HG03439 (cell line): ENCODE data around the gene ZMYM1.
"Not testable (repeated sequence)": the region's sequence is repeated elsewhere in the genome, so short reads cannot be mapped to it uniquely, and the experiment has no call there.

Experiments
- ATAC-seq: cut with Tn5 transposase; IDR thresholded peaks from one replicate; pipeline ENCODE4 v1.9.1; 2021; ENCODE audit warnings: mild to moderate bottlenecking, moderate library complexity; ENCODE audit not compliant: unreplicated experiment

The ZMYM1 gene

DNA sequence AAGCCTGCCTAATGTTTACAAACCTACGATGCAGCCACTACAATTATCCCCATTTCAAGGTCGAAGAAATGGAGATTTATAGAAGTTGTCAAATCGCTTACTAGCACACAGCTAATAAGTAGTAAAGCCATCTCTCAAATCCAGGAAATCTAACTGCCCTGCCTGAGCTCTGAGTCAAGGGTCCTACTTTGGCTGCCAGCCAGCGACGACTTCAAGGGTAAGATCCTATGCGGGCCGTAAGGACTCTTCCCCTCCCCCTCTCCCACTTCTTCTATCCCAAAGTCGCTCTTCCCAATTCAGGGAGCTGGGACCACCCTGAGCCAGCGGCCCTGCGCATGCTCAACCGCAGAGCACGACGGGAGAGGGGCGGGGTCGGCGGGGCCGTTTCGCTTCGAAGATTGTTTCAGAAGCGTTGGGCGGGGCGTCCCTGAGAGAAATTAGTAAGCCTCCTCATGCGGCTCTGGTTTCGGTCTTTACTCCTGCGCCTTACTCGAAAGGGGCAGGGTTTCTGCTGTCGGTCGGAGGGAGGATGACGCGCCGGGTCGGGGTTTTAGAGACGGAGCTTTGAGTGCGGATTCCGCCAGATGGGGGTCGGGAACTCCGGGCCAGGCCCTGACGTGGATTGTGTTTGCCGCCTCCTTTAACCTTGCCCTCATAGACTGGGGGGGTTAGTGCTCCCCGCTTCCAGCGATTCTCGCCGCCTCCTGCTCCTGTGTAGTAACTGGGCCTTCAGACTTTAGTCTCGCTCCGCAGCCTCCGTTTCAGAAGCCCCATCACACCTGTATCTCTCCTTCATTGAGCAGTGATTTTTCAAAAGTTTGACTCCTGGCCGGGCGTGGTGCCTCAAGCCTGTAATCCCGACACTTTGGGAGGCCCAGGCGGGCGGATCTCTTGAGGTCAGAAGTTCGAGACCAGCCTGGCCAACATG is at the start of gene ZMYM1:
Gene ZMYM1, plus strand, starts transcription at position 383 of the 928 bp plus-strand sequence. CDS start 14,603 bp downstream, outside the sequence.
- ATAC-seq = peak; percentile 85

DNA sequence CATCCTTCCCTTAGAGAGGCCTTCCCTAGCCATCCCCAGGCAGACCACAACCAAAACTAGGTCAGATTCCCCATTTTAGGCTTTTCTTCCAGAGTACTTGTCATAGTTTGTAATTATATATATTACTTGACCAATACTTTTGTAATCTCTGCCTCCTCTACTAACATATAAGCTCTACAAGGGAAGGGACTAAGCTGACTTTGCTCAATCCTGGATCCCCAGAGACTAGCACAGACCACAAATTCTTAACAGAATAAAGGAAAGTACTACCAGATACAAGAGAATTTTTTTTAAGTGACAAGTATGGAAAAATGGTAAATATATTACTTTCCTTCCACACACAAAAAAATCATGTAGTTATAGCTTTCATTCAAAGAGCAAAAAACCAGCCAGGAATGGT is 49.4 kb upstream of the ZMYM1 start:
- no peak for ATAC-seq

DNA sequence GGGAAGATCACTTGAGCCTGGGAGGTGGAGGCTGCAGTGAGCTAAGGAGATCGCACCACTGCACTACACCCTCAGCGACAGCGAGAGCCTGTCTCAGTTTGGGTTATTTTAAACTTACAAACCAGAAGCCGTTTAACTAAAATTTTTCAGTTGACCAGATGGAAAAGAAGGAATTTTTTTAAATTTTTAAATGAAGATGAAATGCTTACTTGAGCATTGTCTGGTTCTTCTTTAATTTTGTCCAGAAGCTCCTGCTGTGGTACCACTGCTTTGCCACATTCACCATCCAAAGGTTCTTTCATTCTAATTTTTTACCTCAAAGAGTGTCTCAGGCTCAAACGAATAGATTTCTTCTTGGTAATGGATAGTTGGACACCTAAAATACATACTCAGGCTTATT is 48.8 kb upstream of the ZMYM1 start:
- no peak for ATAC-seq

DNA sequence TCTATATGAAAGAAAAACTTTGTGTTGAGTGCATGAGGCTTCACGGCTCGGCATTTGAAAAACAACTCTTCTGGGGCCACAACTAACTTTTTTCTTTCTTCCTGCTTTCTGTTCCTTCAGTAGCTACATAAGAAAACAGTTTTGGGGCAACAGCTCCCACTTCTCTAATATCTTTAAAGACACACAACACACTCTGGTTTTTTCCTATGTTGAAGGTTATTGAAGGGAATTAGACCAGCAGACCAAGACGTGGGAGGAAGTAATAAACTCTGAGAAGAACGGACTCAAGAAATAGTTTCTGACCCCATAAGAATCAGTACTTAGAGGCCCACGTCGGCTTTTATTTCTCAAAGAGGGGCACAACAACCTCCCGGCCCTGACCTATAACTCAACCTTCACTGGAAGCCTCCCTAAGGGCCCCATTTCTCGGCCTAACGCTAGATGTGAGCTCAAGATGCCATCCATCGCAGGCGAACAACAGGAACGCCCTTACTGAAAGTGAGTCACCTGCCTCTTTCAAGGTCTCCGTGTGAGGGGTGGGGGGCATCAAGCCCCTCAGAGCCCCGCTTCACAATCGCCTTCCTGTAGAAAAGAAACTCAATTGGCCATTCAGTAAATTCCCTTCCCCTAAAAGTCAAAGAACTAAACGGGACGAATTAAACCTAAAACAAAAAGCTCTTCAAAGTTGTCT is 48.3 kb upstream of the ZMYM1 start:
- ATAC-seq = no peak

DNA sequence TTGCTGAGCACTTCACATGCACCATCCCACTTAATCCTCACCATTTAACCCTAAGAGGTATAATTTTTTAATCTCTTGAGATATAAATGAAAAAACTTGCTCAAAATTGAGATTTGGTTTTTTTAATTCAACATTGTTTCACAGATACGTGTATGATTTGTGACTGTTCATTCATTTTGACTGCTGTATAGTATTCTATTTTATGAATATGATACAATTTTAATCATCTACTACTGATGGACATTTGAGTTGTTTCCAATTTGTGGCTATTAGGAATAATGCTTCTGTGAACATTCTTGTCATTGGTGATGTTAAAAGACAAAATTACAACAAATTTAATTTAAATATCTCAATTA is 46.8 kb upstream of the ZMYM1 start:
- no peak for ATAC-seq

DNA sequence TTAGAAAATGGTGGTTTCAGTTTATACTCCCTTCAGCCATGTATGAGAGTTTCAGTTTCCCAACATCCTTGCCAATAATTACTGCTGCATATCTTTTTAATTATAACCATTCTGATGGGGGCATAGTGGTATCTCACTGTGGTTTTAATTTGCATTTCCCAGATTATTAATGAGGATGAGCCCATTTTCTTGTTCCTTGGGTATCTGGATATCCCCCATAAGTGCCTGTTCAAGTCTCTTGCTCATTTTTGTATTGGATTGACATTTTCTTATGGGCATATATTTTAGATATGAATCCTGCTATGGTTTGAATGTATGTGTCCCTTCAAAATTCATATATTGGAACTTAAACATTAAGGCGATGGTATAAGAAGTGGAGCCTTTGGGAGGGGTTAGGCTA is 45.8 kb upstream of the ZMYM1 start:
- no peak for ATAC-seq

DNA sequence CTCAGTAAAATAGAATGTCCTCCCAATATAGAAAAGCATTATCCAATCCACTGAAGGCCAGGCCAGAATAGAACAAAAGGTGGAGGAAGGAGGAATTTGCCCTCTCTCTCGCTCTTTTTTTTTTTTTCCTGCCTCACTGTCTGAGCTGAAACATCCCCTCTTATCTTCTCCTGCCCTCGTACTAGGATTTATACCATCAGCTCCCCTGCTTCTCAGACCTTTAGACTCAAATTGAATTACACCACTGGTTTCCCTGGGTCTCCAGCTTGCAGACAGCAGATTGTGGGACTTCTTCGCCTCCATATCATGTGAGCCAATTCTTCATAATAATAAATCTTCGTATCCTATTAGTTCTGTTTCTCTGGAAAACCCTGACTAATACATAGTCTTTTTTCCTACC is 42.6 kb upstream of the ZMYM1 start:
- no peak for ATAC-seq

DNA sequence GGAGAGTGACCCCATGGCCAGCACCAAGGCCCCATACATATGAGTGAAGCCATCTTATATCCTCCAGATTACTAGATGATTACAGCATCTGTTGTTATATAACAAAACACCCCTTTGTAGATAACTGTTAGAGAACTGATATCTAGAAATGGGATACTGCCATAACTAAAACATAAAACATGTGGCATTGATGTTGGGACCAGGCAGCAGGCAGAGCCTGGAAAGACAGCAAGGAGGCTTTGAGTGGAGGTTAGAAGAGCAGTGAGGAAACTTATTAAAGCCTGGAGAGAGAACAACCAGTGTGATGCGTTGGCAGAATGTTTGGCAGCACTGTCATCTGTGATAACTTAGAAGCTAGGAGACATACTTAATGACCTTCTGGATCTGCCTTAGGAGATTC is 42.0 kb upstream of the ZMYM1 start:
- no peak for ATAC-seq

DNA sequence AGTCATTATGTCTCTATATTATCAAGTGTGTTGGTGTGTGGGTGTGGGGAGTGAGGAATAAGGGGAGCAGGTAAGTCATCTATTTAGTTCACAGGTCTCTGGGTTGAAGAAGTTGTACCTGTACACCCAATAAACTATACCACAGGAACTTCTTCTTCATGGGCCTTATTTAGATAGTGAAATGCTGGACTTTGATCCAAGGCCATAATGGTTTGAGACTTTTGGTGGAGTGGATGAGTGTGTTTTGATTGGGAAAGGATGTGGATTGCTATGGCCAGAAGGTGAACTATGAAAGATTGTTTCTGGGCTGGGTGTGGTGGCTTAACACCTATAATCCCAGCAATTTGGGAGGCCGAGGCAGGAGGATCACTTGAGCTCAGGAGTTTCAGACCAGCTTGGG is 40.5 kb upstream of the ZMYM1 start:
- no peak for ATAC-seq

DNA sequence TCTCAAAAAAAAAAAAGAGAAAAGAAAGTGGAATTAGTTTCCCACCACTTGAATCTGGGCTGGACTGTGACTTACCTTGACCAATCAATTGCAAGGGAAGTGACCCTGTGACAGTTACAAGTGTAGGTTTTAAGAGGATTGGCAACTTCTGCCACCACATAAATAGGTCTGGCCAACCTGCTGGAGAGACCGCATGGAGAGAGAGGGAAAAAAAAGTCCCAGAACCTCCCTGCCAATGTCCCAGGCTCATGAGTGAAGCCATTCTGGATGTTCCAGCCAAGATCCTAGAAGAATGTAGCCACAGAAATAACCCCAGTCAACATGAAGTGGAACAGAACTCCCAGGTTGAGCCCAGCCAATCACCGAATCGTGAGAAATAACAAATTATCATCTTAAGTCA is 35.7 kb upstream of the ZMYM1 start:
- no peak for ATAC-seq

DNA sequence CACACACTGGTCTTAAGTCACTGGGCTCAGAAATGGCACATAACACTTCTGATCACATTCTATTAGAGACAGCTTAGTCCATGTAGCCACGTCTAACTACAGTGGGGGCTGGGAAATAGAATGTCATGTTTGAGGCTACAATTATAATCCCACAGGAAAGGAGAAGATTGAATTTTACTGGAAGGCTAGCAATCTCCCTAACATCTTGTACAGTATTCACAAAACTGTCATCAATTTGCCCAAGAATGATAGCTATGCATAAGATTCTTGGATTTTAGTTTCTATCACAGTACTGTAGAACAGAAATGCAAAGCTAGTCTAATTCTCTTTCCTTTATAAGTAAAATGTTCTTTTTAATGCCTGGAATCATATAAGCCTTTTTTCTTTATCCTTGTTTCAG is 34.8 kb upstream of the ZMYM1 start:
- no peak for ATAC-seq

DNA sequence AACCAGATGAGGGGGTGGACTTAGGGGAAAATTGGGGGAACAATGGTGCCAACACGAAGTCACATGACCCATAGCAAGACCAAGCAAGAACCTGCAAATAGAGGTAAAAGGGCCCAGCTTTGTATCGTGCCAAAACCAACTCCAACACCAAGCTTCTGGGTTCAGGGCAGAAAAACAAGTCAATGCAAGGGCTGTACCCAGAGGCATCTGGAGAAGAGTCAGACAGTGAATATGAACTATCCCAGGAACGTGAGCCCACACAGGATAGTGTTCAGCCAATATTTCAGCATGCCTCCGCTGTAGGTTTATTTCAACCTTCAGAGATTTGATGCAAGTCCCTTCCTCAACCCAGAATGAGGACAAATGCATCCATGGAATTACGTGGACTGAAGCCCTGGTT is 32.5 kb upstream of the ZMYM1 start:
- ATAC-seq = no peak

DNA sequence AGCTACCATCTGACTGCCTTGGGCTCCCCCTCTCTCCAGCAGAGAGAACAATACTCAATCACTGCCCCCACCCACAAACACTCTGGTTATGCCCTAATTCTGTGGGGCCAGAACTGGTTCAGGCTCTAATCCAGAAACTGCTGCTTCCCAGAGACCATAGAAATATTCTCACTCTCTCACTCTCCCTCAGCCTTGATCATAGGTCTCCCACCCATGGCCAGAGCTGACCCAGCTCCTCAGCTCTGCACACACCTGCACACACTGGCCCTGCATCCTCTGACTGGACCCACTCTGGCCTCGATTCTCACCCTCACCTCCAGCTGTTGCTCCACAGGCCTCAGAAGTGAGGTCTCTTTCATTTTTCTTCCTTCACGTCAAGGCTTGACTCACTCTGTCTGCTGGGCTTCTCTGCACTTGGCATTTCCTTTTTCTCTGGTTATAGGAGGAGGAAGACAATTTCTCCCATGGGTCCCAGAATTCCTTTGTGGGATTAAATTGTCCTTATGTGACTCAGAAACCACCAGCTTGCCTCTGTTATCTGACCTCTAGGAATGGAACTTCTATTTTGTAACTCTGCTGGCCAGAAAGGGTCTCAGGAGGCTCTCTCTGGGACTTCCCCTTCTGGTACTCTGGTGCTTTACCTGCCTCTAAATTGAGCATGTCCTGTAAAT is 31.9 kb upstream of the ZMYM1 start:
- no peak for ATAC-seq

DNA sequence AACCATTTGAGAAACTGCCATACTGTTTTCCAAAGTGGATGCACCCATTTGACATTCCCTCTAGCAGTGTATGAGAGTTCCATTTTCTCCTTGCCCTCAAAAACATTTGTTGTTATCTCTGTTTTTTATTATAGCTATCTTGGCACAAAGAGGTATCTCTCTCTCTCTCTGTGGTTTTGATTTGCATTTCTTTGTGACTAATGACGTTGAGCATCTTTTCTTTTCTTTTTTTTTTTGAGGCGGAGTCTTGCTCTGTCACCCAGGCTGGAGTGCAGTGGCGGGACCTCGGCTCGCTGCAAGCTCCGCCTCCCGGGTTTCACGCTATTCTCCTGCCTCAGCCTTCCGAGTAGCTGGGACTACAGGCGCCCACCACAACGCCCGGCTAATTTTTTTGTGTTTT is 30.1 kb upstream of the ZMYM1 start:
- ATAC-seq = no peak

DNA sequence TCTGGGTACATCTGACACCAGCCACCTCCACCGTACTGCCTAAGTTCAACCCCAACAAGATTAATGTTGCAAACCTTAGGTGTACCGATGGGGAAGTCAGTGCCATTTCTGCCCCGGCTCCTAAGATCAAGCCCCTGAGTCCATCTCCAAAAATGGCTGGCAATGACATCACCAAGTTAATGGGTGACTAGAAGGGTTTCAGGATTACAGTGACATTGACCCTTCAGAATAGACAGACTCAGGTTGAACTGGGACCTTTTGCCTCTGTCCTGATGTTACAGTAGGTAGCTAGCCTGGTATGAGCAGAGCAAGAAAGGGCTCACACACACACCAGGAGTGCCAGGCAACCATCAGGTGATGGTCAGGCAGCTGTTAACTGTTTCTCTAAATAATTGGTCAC is 25.8 kb upstream of the ZMYM1 start:
- no peak for ATAC-seq

DNA sequence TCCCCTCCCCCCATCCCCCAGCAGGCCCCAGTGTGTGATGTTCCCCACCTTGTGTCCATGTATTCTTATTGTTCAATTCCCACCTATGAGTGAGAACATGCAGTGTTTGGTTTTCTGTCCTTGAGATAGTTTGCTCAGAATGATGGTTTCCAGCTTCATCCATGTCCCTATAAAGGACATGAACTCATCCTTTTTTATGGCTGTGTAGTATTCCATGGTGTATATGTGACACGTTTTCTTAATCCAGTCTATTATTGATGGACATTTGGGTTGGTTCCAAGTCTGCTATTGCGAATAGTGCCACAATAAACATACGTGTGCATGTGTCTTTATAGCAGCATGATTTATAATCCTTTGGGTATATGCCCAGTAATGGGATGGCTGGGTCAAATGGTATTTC is 24.9 kb upstream of the ZMYM1 start:
- not testable (repeated sequence) for ATAC-seq

DNA sequence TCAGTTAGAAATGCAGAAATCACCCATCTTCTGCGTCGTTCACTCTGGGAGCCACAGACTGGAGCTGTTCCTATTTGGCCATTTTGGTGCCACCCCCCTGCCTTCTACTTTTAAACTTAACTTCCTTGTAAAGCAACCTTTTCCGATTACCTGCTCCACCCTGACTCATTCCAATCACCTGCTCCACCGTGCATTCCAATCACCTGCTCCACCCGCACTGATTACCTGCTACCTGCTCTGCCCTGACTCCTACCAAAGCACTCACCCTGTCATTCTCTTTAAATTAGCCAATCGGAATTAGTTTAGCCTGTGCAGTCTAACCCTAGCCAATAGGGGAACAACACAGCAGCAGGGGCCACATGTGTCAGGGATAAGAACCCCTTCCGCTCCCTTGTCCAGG is 20.9 kb upstream of the ZMYM1 start:
- ATAC-seq = not testable (repeated sequence)

DNA sequence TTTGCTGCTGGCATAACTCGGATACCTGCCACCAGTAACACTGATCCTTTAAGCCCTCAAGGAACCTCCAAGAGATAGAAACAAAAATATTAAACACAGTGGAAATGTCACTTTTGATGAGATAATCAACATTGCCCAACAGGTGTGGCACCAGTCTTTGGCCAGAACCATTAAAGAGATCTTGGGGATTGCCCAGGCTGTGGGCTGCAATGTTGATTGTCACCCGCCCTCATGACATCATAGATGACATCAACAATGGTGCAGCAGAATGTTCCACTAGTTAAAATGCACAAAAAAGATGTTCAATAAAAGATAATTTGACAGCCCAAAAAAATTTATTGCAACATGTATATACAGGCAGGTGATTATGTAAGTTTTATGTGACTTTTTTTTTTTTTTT is 20.2 kb upstream of the ZMYM1 start:
- no peak for ATAC-seq

DNA sequence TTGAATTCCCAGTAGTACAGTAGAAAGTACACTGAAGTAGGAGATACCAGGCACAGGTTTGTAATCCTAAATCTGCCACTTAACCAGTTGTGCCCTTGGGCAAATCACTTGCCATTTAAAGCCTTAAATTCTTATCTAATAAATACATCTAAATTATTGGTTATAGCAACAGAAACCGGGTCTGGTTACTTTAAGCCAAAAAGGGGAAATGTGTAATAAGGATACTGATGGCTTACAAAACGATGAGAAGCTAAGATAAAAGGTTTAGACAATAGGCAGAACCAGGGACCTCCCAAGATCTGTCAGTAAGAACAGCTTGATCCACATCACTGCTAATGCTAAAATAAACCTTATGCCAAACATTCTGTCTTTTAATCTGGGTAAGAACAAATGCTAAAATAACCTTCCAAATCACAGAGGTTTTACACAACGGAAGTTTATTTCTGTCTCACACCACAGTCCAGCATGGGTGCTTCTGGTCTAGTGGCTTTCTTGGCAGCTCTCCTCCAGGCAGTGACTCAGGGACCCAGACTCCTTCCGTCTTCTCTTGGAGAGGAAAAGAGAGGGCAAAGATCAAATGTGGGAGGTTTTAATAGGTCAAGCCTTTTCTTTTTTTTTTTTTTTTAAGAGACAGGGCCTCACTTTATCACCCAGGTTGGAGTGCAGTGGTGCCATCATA is 16.5 kb upstream of the ZMYM1 start:
- ATAC-seq = no peak

DNA sequence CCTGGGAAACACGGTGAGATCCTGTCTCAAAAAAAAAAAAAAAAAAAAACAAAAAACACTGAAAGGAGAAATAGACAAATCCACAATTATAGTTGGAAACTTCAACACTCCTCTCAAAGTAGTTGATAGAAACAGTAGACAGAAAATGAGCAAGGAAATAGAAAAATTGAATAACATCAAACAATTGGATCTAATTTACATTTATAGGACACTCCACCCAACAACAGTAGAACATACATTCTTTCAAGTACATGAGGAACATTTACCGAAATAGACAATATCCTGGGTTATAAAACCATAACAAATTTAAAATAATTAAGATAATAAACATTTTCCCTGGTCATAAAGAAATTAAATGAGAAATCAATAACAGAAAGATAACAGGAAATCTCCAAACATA is 14.9 kb upstream of the ZMYM1 start:
- ATAC-seq = no peak

DNA sequence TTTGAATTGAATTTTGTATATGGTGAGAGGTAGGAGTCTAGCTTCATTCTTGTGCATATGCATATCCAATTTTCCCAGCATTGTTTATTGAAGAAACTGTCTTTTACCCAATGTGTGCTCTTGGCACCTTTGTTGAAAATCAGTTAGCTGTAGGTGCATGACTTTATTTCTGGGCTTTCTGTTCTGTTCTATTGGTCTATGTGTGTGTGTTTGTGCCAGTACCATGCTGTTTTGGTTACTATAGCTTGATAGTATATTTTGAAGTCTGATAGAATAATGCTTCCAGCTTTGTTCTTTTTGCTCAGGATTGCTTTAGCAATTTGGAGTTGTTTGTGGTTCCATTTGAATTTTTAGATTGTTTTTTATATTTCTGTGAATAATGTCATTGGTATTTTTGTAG is 9.4 kb upstream of the ZMYM1 start:
- ATAC-seq = no peak
